HG03442 (cell line): Measurements from ENCODE around the gene SPOP.
"Not testable (repeated sequence)": the region's sequence is repeated elsewhere in the genome, so short reads cannot be mapped to it uniquely, and the experiment has no call there.

Experiments
- ATAC-seq: cut with Tn5 transposase; IDR thresholded peaks from one replicate; pipeline ENCODE4 v1.9.1; 2021; ENCODE audit warnings: mild to moderate bottlenecking, moderate library complexity; ENCODE audit not compliant: unreplicated experiment

Gene SPOP

DNA sequence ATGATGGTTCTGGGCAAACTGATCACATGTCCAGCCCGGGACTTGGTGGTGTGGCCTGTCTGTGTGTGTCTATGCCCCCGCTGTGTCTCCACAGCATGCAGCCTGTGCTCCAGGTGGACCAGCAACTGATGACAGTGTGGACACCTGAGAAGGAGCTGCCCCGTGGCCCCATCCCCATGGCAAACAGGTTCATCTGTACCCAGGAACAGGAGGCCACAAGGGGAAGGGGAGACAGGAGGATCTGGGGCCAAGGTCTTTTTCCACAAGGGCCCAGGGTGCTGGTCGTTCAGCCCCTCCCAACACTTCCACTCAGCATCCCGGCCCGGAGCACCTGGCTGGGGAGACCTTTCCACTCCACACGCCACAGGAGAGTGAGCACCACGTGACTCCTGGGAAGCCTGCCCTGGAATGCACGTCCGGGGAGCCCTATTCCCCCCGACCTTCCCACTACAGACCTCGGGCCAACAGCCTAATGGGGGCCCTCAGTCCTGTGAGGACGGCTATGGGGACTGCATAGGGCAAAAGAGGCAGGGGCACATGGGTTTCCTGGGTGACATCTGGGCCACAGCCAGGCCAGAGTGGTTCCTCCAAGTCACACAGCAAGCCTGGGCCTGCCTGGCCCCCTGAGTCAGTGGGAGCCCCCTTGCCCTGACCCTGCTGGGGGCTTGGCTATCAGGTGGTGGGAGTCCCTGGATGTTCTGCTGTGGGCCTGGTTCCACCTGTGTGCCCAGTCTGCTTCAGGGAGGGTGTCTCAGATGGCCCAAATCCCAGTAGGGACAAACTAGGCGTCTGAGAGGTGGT, 123.0 kb downstream of the SPOP start:
- ATAC-seq = no peak

GRCh38 chr17:49553676-49554335, 124.1 kb downstream of the SPOP start:
- ATAC-seq = no peak

DNA sequence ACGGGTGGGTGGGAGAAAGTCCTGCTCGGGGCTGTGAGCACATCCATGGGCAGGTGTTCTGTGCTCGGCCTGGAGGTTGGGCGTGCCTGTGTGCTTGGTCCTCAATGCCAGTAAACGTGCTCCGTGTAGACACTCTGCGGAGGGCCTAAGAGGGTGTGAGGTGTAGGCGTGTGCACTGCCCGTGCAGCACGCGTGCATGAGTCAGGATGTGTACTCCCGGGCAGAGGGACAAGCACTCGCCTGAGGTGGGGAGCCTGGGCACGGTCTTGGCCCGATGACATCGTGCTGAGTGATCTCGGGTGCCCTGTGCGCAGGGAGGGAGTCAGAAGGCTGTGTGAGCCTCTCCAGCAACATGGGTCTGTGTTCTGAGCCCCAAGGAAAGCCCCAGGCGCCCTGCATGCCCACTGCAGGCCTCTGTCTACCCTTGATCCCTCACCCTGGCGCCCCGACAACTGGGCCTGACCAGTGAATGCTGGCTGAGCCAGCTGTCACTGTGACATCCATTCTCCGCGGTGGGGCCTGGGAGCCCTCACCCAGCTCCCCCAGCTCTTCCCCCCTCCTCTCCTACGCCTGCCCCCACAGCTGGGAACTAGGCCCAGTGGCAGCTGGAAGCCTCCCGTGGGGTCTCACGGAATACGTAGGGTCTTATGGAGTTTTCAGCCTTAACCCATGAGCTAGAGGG, 125.7 kb downstream of the SPOP start:
- ATAC-seq = no peak

DNA sequence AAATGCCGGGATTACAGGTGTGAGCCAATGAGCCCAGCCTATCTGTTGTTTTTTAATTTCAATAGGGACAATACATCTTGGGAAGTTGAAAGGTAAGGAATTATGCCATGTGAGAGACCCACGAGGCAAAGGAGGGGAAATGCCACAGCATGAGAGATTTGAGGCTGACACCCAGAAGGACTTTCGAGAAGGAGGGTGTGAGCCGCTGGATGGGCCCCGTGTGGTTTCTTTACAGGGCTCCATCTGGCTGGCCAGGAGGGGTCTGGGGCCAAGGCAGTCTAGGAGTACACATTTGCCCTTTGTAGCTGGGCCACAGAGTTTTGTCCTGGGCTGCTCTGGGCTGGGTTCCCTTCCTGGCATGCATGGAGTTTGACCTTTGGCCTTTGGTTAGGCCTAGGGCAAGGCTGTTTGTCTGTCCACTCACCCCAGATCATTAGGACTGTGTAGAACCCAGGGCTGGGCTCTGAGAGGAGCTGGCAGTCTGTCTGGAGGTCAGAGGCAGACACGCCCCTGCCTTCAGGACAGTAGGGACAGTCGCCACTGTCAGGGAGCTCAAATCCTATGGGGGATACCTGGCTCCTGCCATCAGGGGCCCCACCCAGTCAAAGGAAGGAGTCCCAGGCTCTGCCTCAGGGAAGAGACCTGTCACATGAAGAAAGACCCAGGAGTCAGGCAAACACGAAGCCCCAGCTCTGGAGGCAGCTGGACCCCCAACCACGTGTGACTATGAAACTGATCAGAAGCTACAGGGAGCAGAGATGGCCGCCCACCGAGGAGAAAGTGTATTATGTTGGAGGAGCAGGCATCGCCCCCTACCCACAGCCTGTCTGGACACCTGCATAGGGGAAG, 126.5 kb downstream of the SPOP start:
- no peak for ATAC-seq

DNA sequence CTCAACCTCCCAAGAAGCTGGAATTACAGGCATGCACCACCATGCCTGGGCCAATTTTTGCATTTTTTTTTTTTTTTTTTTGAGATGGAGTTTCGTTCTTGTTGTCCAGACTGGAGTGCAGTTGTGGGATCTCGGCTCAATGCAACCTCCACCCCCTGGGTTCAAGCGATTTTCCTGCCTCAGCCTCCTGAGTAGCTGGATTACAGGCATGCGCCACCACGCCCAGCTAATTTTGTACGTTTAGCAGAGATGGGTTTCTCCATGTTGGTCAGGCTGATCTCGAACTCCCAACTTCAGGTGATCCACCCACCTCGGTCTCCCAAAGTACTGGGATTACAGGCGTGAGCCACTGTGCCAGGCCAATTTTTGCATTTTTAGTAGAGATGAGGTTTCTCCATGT, 127.1 kb downstream of the SPOP start:
- not testable (repeated sequence) for ATAC-seq

- no peak for ATAC-seq
Measured at GRCh38 chr17:49549691-49550678, 127.9 kb downstream of the SPOP start.

DNA sequence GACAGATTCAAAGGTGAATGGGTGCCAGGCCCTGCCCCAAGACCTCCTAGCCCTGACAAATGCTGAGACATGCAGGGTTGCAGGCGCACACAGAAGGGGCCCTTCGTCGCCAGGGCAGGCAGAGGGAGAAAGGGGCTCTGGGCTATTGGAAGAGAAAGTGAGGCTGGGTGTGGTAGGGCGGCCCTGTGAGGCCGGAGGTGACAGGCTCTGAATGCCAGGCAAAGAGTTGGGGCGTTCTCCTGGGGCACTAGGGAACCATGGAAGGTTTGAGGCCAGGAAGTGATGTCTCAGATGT, 128.6 kb downstream of the SPOP start:
- no peak for ATAC-seq
